ENCODE measurements around the gene CAMK2B.

GRCh38 chr7:44276571-44277221, 48.7 kb downstream of the CAMK2B start:
- TF ChIP-seq CTCF (IDR thresholded peaks at IDR 0.05) (no peak), EZH2 (IDR thresholded peaks at IDR 0.05) (no peak), EZH2phosphoT487 (IDR thresholded peaks at IDR 0.05) (no peak)
